Body of pancreas (tissue), 4 donors: ENCODE measurements around the gene DNA2. TPM values are rescaled to one million over a fixed set of nuclear protein-coding genes. Genes with fewer than 3 reads are reported as not detected.

Experiments used
- ATAC-seq: fragments of 150-250 bp; one replicate; pipeline ENCODE4 v1.9.1; 2016
- DNase-seq, 4 donors: peaks; one replicate each; pipeline ENCODE4 v3.0.0-alpha.2; 2019
- H3K27ac ChIP-seq, 4 donors: fragments of 200-600 bp; sonication (generic); 1 replicate in 3 of 4; 2 replicates in 1 of 4; pipeline versions ENCODE4 v1.5.1 to v1.6.1; 2016 to 2019; ENCODE audit warnings: mild to moderate bottlenecking in 1 of 4, mixed read lengths in 1 of 4, moderate library complexity in 1 of 4
- H3K27me3 ChIP-seq, 2 donors: fragments of 200-600 bp; sonication (generic); one replicate each; pipeline ENCODE4 v1.6.0; 2016; ENCODE audit warnings: mild to moderate bottlenecking in 1 of 2
- H3K36me3 ChIP-seq, 2 donors: fragments of 200-600 bp; sonication (generic); replicated peaks in 1 of 2; 2 replicates each; pipeline ENCODE4 v1.5.1; 2016; ENCODE audit warnings: low read depth in 2 of 2; ENCODE audit not compliant: insufficient read depth in 1 of 2
- H3K4me1 ChIP-seq: fragments of 200-600 bp; sonication (generic); one replicate; pipeline ENCODE4 v1.6.0; 2016
- H3K4me3 ChIP-seq, 2 donors: fragments of 200-600 bp; sonication (generic); 1 replicate in 1 of 2; 2 replicates in 1 of 2; pipeline ENCODE4 v1.5.1; 2016 to 2019
- H3K9me3 ChIP-seq, 3 donors: fragments of 200-600 bp; sonication (generic); 1 replicate in 2 of 3; 2 replicates in 1 of 3; pipeline ENCODE4 v1.5.1; 2016
- CTCF ChIP-seq, 7 experiments: fragments of 450-650 bp in 4 of 7; fragments of 200-600 bp in 3 of 7; sonication (generic) in 3 of 7; IDR thresholded peaks; one replicate each; pipeline ENCODE4 v1.5.1; 2016 to 2019; ENCODE audit warnings: antibody characterized with exemption in 7 of 7
- POLR2A ChIP-seq, 3 donors: fragments of 450-650 bp; IDR thresholded peaks; one replicate each; pipeline ENCODE4 v1.6.1; 2016; ENCODE audit warnings: antibody characterized with exemption in 3 of 3, mild to moderate bottlenecking in 2 of 3
- WGBS, 2 donors: methylation state at CpG; one replicate each; pipeline ENCODE4 v1.1.5; 2017; 5-methylcytosine and 5-hydroxymethylcytosine counted together
- intact Hi-C: fragments of 100-400 bp; cut with DNase I; formaldehyde crosslinking; loops from one replicate; pipeline ENCODE4 v1.15.1; 2023
- total RNA-seq, 2 donors: library from RNA; depleted of rRNA; stranded (reverse); fragments of >200 nt; gene quantifications; one replicate each; pipeline ENCODE4 v1.1.0, GENCODE V29; 2016

DNA2 gene
- total RNA-seq, 2 donors from 2014 or later: 0.66 to 2.3 TPM

GRCh38 chr10:68435803-68436202, 36.0 kb downstream of the DNA2 start:
- H3K4me1 ChIP-seq: no peaks in the 10 kb centered on the region
- H3K27me3 ChIP-seq: no peaks in the 10 kb centered on the region
- DNase-seq: no peak
- intact Hi-C loops: no loop called here
- TF ChIP-seq CTCF (IDR thresholded peaks at IDR 0.05): no peak
- TF ChIP-seq POLR2A (IDR thresholded peaks at IDR 0.05): no peak
- H3K4me3 ChIP-seq: no peak overlapping the region
- H3K27ac ChIP-seq: no peak overlapping the region
- H3K9me3 ChIP-seq: no peaks in the 10 kb centered on the region
- no peaks in the 10 kb centered on the region for H3K36me3 ChIP-seq
- ATAC-seq: no peak

- no peak for ATAC-seq
- no peaks in the 10 kb centered on the region for H3K36me3 ChIP-seq
- no peak for DNase-seq
- no peak overlapping the region for H3K27ac ChIP-seq
- no peaks in the 10 kb centered on the region for H3K4me1 ChIP-seq
- WGBS, 2 donors: 95 to 97% methylated on average over 4 of the region's 4 CpGs
- TF ChIP-seq POLR2A (IDR thresholded peaks at IDR 0.05): no peak
- no peak for TF ChIP-seq CTCF (IDR thresholded peaks at IDR 0.05)
- H3K4me3 ChIP-seq: no peak overlapping the region
- no peaks in the 10 kb centered on the region for H3K27me3 ChIP-seq
- intact Hi-C loops: no loop called here
- no peaks in the 10 kb centered on the region for H3K9me3 ChIP-seq
Observed at GRCh38 chr10:68434657-68435056, 37.1 kb downstream of the DNA2 start.

GRCh38 chr10:68428396-68429104, 43.2 kb downstream of the DNA2 start:
- H3K9me3 ChIP-seq: no peaks in the 10 kb centered on the region
- no peak for TF ChIP-seq POLR2A (IDR thresholded peaks at IDR 0.05)
- no peak for TF ChIP-seq CTCF (IDR thresholded peaks at IDR 0.05)
- WGBS, 2 donors: 89 to 94% methylated on average over 5 of the region's 5 CpGs
- ATAC-seq (no peak), DNase-seq (no peak)
- H3K4me1 ChIP-seq: no peaks in the 10 kb centered on the region
- H3K36me3 ChIP-seq: no peaks in the 10 kb centered on the region
- H3K4me3 ChIP-seq: no peak overlapping the region
- no peaks in the 10 kb centered on the region for H3K27me3 ChIP-seq
- intact Hi-C loops: no loop called here
- no peak overlapping the region for H3K27ac ChIP-seq

- H3K36me3 ChIP-seq: no peaks in the 10 kb centered on the region
- WGBS, 2 donors: 84% methylated on average over 20 of the region's 20 CpGs
- DNase-seq (no peak), ATAC-seq (no peak)
- no peaks in the 10 kb centered on the region for H3K27me3 ChIP-seq
- TF ChIP-seq CTCF (IDR thresholded peaks at IDR 0.05) (no peak), POLR2A (IDR thresholded peaks at IDR 0.05) (no peak)
- H3K4me1 ChIP-seq: no peaks in the 10 kb centered on the region
- H3K4me3 ChIP-seq: no peak overlapping the region
- H3K9me3 ChIP-seq: no peaks in the 10 kb centered on the region
- intact Hi-C loops: no loop called here
- H3K27ac ChIP-seq: no peak overlapping the region
Observed at GRCh38 chr10:68424454-68425014, 47.2 kb downstream of the DNA2 start.

GRCh38 chr10:68423522-68423921, 48.3 kb downstream of the DNA2 start:
- Histone ChIP-seq H3K27me3 (no peaks in the 10 kb centered on the region), H3K9me3 (no peaks in the 10 kb centered on the region), H3K27ac (no peak overlapping the region), H3K4me3 (no peak overlapping the region), H3K4me1 (no peaks in the 10 kb centered on the region), H3K36me3 (no peaks in the 10 kb centered on the region)
- DNase-seq (no peak), ATAC-seq (no peak)
- intact Hi-C loops: no loop called here
- 89% methylated on average over 4 to 5 of the region's 5 CpGs for WGBS, 2 donors
- TF ChIP-seq POLR2A (IDR thresholded peaks at IDR 0.05) (no peak), CTCF (IDR thresholded peaks at IDR 0.05) (no peak)
